Tibial nerve (tissue), 3 donors: ENCODE measurements around the gene SLC25A52.

ENCODE experiments used
- POLR2A ChIP-seq, 2 donors: fragments of 450-650 bp; IDR thresholded peaks; one replicate each; pipeline ENCODE4 v1.6.1; 2017; ENCODE audit warnings: antibody characterized with exemption in 2 of 2, mild to moderate bottlenecking in 2 of 2, moderate library complexity in 2 of 2
- TF ChIP-seq, protein P1 (sequence below), 5 experiments: fragments of 200-600 bp in 3 of 5; fragments of 450-650 bp in 2 of 5; sonication (generic) in 3 of 5; IDR thresholded peaks; one replicate each; pipeline ENCODE4 v1.5.1; 2016 to 2019; ENCODE audit warnings: antibody characterized with exemption in 5 of 5, mild to moderate bottlenecking in 3 of 5, moderate library complexity in 2 of 5

DNA sequence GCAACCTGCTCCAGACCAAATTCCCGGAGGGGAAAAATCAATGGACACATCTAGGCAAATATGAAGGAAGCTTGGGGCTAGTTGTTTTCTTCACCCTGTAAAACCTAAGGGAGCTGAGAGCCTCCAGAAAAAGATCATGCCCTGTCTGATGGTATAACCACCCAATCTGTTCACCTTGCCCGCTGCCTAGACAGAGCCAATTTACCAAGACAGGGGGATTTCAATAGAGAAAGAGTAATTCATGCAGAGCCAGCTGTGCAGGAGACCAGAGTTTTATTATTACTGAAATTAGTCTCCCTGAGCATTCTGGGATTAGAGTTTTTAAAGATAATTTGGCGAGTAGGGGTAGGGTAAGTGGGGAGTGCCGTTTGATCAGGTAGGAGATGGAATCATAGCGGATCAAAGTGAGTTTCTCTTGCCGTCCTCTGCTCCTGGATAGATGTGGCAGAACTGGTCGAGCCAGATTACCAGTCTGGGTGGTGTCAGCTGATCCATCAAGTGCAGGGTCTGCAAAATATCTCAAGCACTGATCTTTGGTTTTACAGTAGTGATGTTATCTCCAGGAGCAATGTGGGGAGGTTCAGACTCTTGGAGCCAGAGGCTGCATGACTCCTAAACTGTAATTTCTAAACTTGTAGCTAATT, 41.2 kb downstream of the SLC25A52 start:
- TF ChIP-seq, protein P1, sequence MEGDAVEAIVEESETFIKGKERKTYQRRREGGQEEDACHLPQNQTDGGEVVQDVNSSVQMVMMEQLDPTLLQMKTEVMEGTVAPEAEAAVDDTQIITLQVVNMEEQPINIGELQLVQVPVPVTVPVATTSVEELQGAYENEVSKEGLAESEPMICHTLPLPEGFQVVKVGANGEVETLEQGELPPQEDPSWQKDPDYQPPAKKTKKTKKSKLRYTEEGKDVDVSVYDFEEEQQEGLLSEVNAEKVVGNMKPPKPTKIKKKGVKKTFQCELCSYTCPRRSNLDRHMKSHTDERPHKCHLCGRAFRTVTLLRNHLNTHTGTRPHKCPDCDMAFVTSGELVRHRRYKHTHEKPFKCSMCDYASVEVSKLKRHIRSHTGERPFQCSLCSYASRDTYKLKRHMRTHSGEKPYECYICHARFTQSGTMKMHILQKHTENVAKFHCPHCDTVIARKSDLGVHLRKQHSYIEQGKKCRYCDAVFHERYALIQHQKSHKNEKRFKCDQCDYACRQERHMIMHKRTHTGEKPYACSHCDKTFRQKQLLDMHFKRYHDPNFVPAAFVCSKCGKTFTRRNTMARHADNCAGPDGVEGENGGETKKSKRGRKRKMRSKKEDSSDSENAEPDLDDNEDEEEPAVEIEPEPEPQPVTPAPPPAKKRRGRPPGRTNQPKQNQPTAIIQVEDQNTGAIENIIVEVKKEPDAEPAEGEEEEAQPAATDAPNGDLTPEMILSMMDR (IDR thresholded peaks at IDR 0.05): no peak
- no peak for TF ChIP-seq POLR2A (IDR thresholded peaks at IDR 0.05)
